ENCODE data around the gene SKOR2.

The SKOR2 gene

DNA sequence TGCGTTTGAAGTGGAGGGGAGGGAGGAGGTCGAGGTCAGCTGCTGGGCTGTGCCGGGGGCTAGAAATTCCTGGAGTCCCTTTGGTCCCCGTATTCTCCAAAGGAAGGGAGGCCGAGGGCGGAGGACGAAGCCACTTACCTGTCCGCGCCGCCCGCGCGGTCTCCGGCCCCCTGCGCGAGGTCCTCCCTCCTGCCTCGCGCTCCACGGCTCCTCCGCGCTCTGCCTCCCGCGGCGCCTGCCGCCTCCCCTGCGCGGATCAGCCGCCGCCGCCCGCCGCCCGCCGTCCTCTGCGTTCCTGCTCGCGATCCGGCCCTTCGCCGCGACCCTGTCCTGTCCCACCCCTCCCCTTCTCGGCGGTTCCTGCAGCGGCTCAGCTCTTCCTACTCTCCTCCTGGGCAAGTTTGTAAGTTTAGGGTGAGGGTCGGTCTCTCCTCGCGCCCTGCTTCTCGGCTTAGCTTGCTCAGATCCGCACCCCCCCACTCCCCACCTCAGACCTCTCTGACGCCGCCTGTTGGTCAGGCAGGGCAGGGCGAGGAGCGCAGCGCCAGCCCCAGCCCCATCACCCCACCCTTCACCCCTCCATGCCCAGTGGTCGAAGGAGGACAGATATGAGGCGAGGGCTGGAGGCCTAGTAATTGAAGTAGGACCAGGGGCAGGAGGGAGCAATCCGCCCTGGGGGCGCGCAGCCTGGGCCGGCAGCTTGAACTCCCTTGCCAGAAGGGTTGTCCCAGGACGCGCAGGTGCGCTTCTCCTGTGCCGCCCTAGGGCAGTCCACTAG, 9.7 kb upstream of the SKOR2 start:
- Histone ChIP-seq H3K27ac (ENCODE audit: low read depth in 2 of 2, low read length in 2 of 2) (no peak overlapping the region), H3K9ac (ENCODE audit: low read depth in 1 of 2, low read length in 2 of 2) (no peak overlapping the region), H3K9me3 (ENCODE audit: control insufficient read depth in 2 of 2, low read length in 2 of 2) (peaks cover 0 to 1% of the 10 kb centered on the region in 2 donors), H3K4me3 (ENCODE audit: low read length in 2 of 2) (no peak overlapping the region), H3K4me1 (ENCODE audit: control insufficient read depth in 2 of 2, insufficient read depth in 2 of 2, low read length in 2 of 2) (no peaks in the 10 kb centered on the region), H3K27me3 (ENCODE audit: control insufficient read depth in 2 of 2, insufficient read depth in 2 of 2, low read length in 2 of 2) (peaks cover 15 to 42% of the 10 kb centered on the region in 2 donors), H3K36me3 (ENCODE audit: control insufficient read depth in 2 of 2, insufficient read depth in 2 of 2, low read length in 2 of 2) (no peaks in the 10 kb centered on the region)

DNA sequence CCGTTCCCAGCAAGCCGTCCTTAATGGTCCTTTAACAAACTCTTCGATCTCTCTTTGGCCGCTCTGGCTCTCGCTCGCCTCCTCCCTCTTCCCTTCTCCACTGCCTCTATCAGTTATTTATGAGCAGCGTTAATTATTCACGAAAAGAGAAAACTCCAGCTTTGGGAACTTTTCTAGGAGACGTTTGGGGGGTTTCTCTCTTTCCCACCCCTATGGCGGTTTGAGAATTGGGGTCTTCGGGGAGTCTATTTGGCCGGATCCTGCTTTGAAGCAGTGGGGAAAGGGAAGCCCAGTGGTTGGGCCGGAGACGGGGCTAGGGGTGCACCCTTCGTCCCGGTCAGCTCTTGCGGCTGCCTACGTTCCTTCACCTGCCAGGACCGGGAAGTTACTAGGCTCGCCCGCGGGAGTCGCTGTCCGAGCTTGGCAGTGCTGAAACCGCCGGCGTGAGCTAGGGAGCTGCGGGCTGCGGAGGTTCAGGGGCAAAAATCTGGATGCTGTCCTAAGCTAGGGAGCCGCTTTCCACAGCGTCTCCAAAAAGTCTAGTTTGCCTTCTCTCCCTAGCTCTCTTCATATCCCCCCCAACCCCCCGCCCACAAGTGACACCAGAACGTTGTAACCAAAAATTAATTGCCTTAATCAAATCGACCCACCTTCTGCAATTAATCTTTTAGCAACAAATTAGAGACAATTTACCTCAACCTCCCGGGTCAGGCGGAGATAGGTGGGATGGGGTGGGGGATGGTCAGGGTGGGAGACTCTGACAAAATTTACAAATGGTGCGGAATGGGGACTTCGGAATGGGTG, 8.9 kb upstream of the SKOR2 start:
- Histone ChIP-seq H3K4me1 (ENCODE audit: control insufficient read depth in 2 of 2, insufficient read depth in 2 of 2, low read length in 2 of 2) (no peaks in the 10 kb centered on the region), H3K27me3 (ENCODE audit: control insufficient read depth in 2 of 2, insufficient read depth in 2 of 2, low read length in 2 of 2) (peaks cover 15 to 41% of the 10 kb centered on the region in 2 donors), H3K4me3 (ENCODE audit: low read length in 2 of 2) (no peak overlapping the region), H3K9me3 (ENCODE audit: control insufficient read depth in 2 of 2, low read length in 2 of 2) (peaks cover 0 to 1% of the 10 kb centered on the region in 2 donors), H3K27ac (ENCODE audit: low read depth in 2 of 2, low read length in 2 of 2) (no peak overlapping the region), H3K9ac (ENCODE audit: low read depth in 1 of 2, low read length in 2 of 2) (no peak overlapping the region), H3K36me3 (ENCODE audit: control insufficient read depth in 2 of 2, insufficient read depth in 2 of 2, low read length in 2 of 2) (no peaks in the 10 kb centered on the region)

DNA sequence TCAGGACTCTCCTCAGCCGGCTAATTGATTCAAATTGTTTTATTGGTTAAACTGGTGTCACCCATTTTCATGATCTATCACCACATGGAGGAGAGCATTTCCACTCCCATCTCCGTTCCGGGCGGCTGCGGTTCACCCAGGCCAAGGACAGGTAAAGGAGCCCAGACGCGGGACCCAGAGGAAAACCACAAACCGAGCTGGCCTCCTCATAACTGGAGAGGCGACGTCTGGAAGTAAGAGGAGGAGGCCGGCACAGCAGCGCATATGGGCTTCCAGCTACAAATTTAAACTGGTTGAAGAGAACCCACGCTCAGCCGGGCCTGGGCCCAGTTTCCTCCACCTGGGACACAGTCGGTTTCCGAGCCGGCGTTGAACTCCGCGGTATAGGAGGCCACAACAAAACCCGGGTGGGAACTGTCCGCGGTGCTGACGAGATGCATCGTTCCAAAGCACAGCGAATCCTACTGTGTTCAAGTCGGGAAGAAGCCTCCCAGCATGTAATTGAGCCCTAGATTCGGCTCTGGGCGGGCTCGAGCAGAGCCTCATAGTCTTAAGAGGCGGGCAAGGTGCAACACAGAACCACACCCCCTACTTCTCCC, 3.0 kb upstream of the SKOR2 start:
- H3K36me3 ChIP-seq (ENCODE audit: control insufficient read depth in 2 of 2, insufficient read depth in 2 of 2, low read length in 2 of 2) = no peaks in the 10 kb centered on the region
- no peaks in the 10 kb centered on the region for H3K9me3 ChIP-seq (ENCODE audit: control insufficient read depth in 2 of 2, low read length in 2 of 2)
- no peak overlapping the region for H3K9ac ChIP-seq (ENCODE audit: low read depth in 1 of 2, low read length in 2 of 2)
- peaks cover 40 to 48% of the 10 kb centered on the region in 2 donors for H3K27me3 ChIP-seq (ENCODE audit: control insufficient read depth in 2 of 2, insufficient read depth in 2 of 2, low read length in 2 of 2)
- H3K4me1 ChIP-seq (ENCODE audit: control insufficient read depth in 2 of 2, insufficient read depth in 2 of 2, low read length in 2 of 2) = no peaks in the 10 kb centered on the region
- H3K27ac ChIP-seq (ENCODE audit: low read depth in 2 of 2, low read length in 2 of 2) = no peak overlapping the region
- H3K4me3 ChIP-seq (ENCODE audit: low read length in 2 of 2) = no peak overlapping the region

DNA sequence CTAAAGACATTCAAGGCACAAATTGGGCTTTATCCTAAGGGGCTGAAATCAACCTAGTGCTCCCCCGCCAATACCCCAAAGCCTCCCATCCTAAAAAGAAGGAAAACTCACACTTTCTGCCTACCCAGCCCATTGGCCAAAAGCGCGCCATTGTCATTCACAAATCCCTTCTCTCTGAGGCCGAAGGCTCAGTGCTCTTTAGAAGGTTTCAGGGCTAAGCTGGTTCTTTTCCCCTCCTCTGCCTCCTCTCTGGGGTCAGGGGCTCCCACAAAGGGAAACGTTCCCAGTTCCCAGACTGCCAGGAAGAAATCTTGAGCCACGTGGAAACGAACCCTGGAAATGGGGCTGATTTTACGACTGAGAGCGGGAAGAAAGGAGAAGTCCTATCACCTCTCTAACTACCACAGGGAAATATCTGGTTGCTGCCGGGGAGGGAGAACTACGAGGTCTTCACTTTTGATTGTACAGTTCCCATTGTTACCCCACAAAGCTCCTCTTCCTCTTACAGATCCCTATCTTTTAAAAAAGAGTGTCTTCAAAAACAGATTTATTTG, 1.7 kb upstream of the SKOR2 start:
- H3K27me3 ChIP-seq (ENCODE audit: control insufficient read depth in 2 of 2, insufficient read depth in 2 of 2, low read length in 2 of 2) = peaks cover 47 to 54% of the 10 kb centered on the region in 2 donors
- no peaks in the 10 kb centered on the region for H3K36me3 ChIP-seq (ENCODE audit: control insufficient read depth in 2 of 2, insufficient read depth in 2 of 2, low read length in 2 of 2)
- H3K4me3 ChIP-seq (ENCODE audit: low read length in 2 of 2) = no peak overlapping the region
- no peaks in the 10 kb centered on the region for H3K4me1 ChIP-seq (ENCODE audit: control insufficient read depth in 2 of 2, insufficient read depth in 2 of 2, low read length in 2 of 2)
- no peaks in the 10 kb centered on the region for H3K9me3 ChIP-seq (ENCODE audit: control insufficient read depth in 2 of 2, low read length in 2 of 2)
- H3K27ac ChIP-seq (ENCODE audit: low read depth in 2 of 2, low read length in 2 of 2) = no peak overlapping the region
- H3K9ac ChIP-seq (ENCODE audit: low read depth in 1 of 2, low read length in 2 of 2) = no peak overlapping the region

DNA sequence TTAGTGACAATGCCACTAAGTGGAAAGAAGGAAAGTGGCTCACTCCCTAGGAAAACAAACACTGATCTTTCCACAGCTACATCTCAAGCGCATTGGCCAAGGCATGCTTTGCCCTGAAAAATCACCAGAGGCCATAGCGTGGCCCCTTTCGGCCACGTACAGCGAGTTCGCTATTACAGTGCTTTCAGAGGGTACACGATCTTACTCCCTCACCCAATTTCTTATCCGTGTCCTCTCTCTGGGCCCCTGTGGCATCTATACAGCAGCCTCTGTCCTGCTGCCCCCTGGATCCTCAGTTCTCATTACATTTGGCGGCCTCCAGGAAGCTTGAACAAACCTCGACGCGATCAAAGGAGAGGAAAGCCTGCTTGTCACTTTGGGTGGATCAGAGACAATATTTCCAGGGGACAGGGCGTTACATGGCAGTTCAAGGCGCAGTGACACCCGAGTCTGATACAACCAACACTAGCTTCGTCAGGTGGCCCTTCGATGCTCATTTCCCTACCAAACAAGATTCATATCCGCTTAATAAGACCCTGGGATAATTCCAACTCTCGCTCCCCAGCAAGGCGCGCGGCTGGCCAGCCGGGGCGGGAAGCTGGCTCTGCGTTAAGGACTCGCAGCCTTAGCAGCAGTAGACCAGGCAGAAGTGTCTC, 941 bp downstream of the SKOR2 start:
- Histone ChIP-seq H3K4me1 (ENCODE audit: control insufficient read depth in 2 of 2, insufficient read depth in 2 of 2, low read length in 2 of 2) (no peaks in the 10 kb centered on the region), H3K9ac (ENCODE audit: low read depth in 1 of 2, low read length in 2 of 2) (no peak overlapping the region), H3K9me3 (ENCODE audit: control insufficient read depth in 2 of 2, low read length in 2 of 2) (no peaks in the 10 kb centered on the region), H3K4me3 (ENCODE audit: low read length in 2 of 2) (no peak overlapping the region), H3K27ac (ENCODE audit: low read depth in 2 of 2, low read length in 2 of 2) (no peak overlapping the region), H3K27me3 (ENCODE audit: control insufficient read depth in 2 of 2, insufficient read depth in 2 of 2, low read length in 2 of 2) (peaks cover 50 to 52% of the 10 kb centered on the region in 2 donors), H3K36me3 (ENCODE audit: control insufficient read depth in 2 of 2, insufficient read depth in 2 of 2, low read length in 2 of 2) (no peaks in the 10 kb centered on the region)

DNA sequence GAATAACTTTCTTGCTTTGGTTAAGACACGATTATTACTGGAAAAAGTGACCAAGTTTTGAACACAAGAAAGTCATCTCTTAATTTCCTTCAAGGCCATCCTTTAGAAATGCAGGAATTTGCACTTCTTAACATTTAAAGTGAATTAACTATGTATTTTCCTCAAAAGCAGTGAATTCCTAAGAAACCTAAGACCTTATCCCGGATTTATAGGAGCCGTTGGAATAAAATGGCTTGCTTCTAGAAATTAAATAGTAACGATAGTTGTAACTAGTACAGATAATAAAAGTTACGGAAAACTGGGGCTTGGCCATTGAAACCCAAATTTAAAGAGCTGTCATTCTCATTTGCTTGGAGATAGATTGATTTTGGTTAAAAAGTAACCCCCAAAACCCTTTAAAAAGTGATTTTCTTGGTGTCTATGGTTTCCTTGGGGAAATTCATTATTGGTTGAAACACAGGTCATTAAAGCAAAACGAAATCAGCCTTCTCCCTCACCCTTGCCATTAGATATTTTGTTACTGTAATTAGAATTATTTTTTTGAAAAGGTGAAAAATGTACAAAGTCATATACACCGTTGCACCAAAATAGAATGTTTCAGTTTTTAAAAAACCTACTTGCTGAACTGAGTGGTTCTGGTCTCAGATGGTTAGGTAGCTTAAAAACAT, 2.0 kb downstream of the SKOR2 start:
- Histone ChIP-seq H3K36me3 (ENCODE audit: control insufficient read depth in 2 of 2, insufficient read depth in 2 of 2, low read length in 2 of 2) (no peaks in the 10 kb centered on the region), H3K4me1 (ENCODE audit: control insufficient read depth in 2 of 2, insufficient read depth in 2 of 2, low read length in 2 of 2) (no peaks in the 10 kb centered on the region), H3K9me3 (ENCODE audit: control insufficient read depth in 2 of 2, low read length in 2 of 2) (no peaks in the 10 kb centered on the region), H3K4me3 (ENCODE audit: low read length in 2 of 2) (no peak overlapping the region), H3K27ac (ENCODE audit: low read depth in 2 of 2, low read length in 2 of 2) (no peak overlapping the region), H3K27me3 (ENCODE audit: control insufficient read depth in 2 of 2, insufficient read depth in 2 of 2, low read length in 2 of 2) (peaks cover 44 to 45% of the 10 kb centered on the region in 2 donors), H3K9ac (ENCODE audit: low read depth in 1 of 2, low read length in 2 of 2) (no peak overlapping the region)

DNA sequence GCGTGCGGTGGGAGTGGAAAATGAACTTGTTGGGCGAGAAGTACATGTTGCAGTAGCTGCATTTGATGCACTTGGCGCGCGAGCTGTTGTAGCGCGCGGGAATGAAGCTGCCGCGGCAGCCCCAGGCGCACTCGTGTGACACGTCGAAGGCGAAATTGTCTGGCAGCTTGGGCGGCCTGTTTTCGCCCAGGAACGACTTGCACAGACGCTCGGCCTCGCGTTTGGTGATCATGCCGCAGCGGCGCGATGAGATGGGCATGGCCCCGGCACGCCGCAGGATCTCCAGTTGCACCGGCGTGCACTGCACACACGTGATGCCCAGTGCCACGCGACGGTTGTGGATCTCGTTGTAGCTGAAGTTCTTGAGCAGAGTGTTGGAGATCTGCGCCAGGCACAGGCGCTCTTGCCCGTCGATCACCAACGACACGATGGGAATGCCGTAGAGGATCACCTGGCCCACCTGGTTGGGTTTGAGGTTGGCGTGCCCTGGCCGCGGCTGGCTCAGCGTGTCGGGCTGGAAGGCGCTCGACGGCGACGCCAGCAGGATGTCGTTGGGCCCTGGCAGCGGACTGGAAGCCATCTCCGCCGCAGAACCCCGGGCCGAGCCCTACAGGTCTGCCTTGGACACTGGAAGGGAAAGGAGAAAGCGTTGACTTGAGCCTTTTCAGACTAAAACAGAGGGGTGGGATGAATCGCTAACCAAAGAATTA, 2.7 kb downstream of the SKOR2 start:
- H3K36me3 ChIP-seq (ENCODE audit: control insufficient read depth in 2 of 2, insufficient read depth in 2 of 2, low read length in 2 of 2) = no peaks in the 10 kb centered on the region
- H3K27ac ChIP-seq (ENCODE audit: low read depth in 2 of 2, low read length in 2 of 2) = no peak overlapping the region
- H3K9ac ChIP-seq (ENCODE audit: low read depth in 1 of 2, low read length in 2 of 2) = no peak overlapping the region
- H3K4me3 ChIP-seq (ENCODE audit: low read length in 2 of 2) = no peak overlapping the region
- no peaks in the 10 kb centered on the region for H3K4me1 ChIP-seq (ENCODE audit: control insufficient read depth in 2 of 2, insufficient read depth in 2 of 2, low read length in 2 of 2)
- H3K27me3 ChIP-seq (ENCODE audit: control insufficient read depth in 2 of 2, insufficient read depth in 2 of 2, low read length in 2 of 2) = peaks cover 38 to 39% of the 10 kb centered on the region in 2 donors
- H3K9me3 ChIP-seq (ENCODE audit: control insufficient read depth in 2 of 2, low read length in 2 of 2) = no peaks in the 10 kb centered on the region

DNA sequence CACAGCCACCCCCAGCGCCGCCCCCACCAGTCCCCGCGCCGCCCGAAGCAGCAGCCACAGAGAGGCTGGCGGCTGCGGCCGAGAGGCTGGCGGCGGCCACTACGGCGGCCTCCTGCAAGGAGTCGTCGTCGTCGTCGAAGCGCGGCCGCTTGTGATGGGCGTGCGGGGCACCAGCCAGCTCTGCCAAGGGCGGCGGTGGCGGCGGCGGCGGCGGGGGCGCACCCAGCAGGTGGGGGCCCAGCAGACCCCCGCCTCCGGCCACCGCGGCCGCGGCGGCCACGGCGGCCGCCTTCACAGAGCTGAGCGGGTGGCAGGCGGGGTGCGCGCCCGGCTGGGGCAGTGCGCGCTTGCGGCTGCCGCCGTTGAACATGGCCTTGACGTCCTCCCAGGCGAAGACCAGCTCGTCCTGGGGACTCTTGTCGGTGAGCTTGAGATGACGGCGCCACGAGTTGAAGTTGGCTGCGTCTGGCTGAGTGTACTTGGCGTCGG, 3.3 kb downstream of the SKOR2 start:
- Histone ChIP-seq H3K27me3 (ENCODE audit: control insufficient read depth in 2 of 2, insufficient read depth in 2 of 2, low read length in 2 of 2) (peaks cover 38 to 39% of the 10 kb centered on the region in 2 donors), H3K9me3 (ENCODE audit: control insufficient read depth in 2 of 2, low read length in 2 of 2) (no peaks in the 10 kb centered on the region), H3K4me3 (ENCODE audit: low read length in 2 of 2) (no peak overlapping the region), H3K36me3 (ENCODE audit: control insufficient read depth in 2 of 2, insufficient read depth in 2 of 2, low read length in 2 of 2) (no peaks in the 10 kb centered on the region), H3K27ac (ENCODE audit: low read depth in 2 of 2, low read length in 2 of 2) (no peak overlapping the region), H3K4me1 (ENCODE audit: control insufficient read depth in 2 of 2, insufficient read depth in 2 of 2, low read length in 2 of 2) (no peaks in the 10 kb centered on the region), H3K9ac (ENCODE audit: low read depth in 1 of 2, low read length in 2 of 2) (no peak overlapping the region)

Data from mucosa of rectum (tissue), 2 donors.